Neuronal stem cell (in vitro differentiated cells): Measurements from ENCODE around the gene C6orf47.

Source experiments
- DNase-seq: peaks from one replicate; pipeline ENCODE4 v3.0.0-alpha.2; 2013; ENCODE audit warnings: low spot score
- H2AFZ ChIP-seq: one replicate; pipeline ENCODE4 v1.6.1; 2013; ENCODE audit warnings: mild to moderate bottlenecking, low read length, inconsistent platforms
- H2AK5ac ChIP-seq: 2 replicates; pipeline ENCODE4 v1.6.1; 2013; ENCODE audit warnings: low read depth, mild to moderate bottlenecking, inconsistent platforms, low read length, moderate library complexity, mixed read lengths
- H2BK120ac ChIP-seq: 2 replicates; pipeline ENCODE4 v1.6.1; 2013; ENCODE audit warnings: low read depth, mild to moderate bottlenecking, inconsistent platforms, low read length, moderate library complexity, mixed read lengths
- H2BK12ac ChIP-seq: one replicate; pipeline ENCODE4 v1.6.1; 2013; ENCODE audit warnings: low read length, inconsistent platforms
- H2BK15ac ChIP-seq: 2 replicates; pipeline ENCODE4 v1.6.1; 2013; ENCODE audit warnings: mild to moderate bottlenecking, low read length, inconsistent platforms, mixed read lengths
- H2BK5ac ChIP-seq: one replicate; pipeline ENCODE4 v1.6.1; 2013; ENCODE audit warnings: inconsistent platforms, mild to moderate bottlenecking, low read length, moderate library complexity
- H3K14ac ChIP-seq: one replicate; pipeline ENCODE4 v1.6.1; 2013; ENCODE audit warnings: low read length, inconsistent platforms
- H3K18ac ChIP-seq: 2 replicates; pipeline ENCODE4 v1.6.1; 2013; ENCODE audit warnings: low read length, inconsistent platforms
- H3K23ac ChIP-seq: 2 replicates; pipeline ENCODE4 v1.6.1; 2013; ENCODE audit warnings: low read depth, mild to moderate bottlenecking, mixed read lengths, low read length, inconsistent platforms; ENCODE audit not compliant: poor library complexity
- H3K27ac ChIP-seq: replicated peaks from 3 replicates; pipeline ENCODE4 v1.5.1; 2013; ENCODE audit warnings: low read length, inconsistent platforms
- H3K27me3 ChIP-seq, 3 experiments: 2 replicates each; pipeline ENCODE4 v1.6.1; 2013; ENCODE audit warnings: low read length in 3 of 3, mild to moderate bottlenecking in 2 of 3, inconsistent platforms in 1 of 3, low read depth in 1 of 3, mixed read lengths in 1 of 3, moderate library complexity in 1 of 3; ENCODE audit not compliant: control insufficient read depth in 3 of 3, insufficient read depth in 3 of 3
- H3K36me3 ChIP-seq, 2 donors: replicated peaks in 1 of 2; 2 replicates each; pipeline ENCODE4 v1.6.1; 2013; ENCODE audit warnings: low read length in 2 of 2; ENCODE audit not compliant: control insufficient read depth in 2 of 2, insufficient read depth in 2 of 2
- H3K4ac ChIP-seq: 2 replicates; pipeline ENCODE4 v1.6.1; 2013; ENCODE audit warnings: inconsistent platforms, mild to moderate bottlenecking, low read length, moderate library complexity
- H3K4me1 ChIP-seq, 2 donors: 1 replicate in 1 of 2; 2 replicates in 1 of 2; pipeline ENCODE4 v1.6.1; 2013; ENCODE audit warnings: low read length in 2 of 2, low read depth in 1 of 2; ENCODE audit not compliant: control insufficient read depth in 2 of 2, insufficient read depth in 1 of 2
- H3K4me2 ChIP-seq: one replicate; pipeline ENCODE4 v1.6.1; 2013; ENCODE audit warnings: mild to moderate bottlenecking, low read length, inconsistent platforms; ENCODE audit not compliant: insufficient read depth, poor library complexity, severe bottlenecking
- H3K4me3 ChIP-seq, 2 donors: 2 replicates each; pipeline ENCODE4 v1.5.1; 2013; ENCODE audit warnings: low read length in 2 of 2, mild to moderate bottlenecking in 2 of 2, inconsistent platforms in 1 of 2, moderate library complexity in 1 of 2
- H3K79me1 ChIP-seq: one replicate; pipeline ENCODE4 v1.6.1; 2013; ENCODE audit warnings: low read depth, mild to moderate bottlenecking, inconsistent platforms, low read length, moderate library complexity
- H3K9ac ChIP-seq: one replicate; pipeline ENCODE4 v1.6.1; 2013; ENCODE audit warnings: mild to moderate bottlenecking, low read depth, low read length, inconsistent platforms; ENCODE audit not compliant: poor library complexity
- H3K9me3 ChIP-seq, 2 donors: replicated peaks in 1 of 2; 2 replicates each; pipeline versions ENCODE3 to v1.6.1; 2013; ENCODE audit warnings: low read length in 2 of 2, mild to moderate bottlenecking in 2 of 2, inconsistent platforms in 1 of 2, low read depth in 1 of 2, mixed read lengths in 1 of 2, moderate library complexity in 1 of 2; ENCODE audit not compliant: control insufficient read depth in 2 of 2, insufficient read depth in 1 of 2
- H4K8ac ChIP-seq: one replicate; pipeline ENCODE4 v1.6.1; 2013; ENCODE audit warnings: low read depth, mild to moderate bottlenecking, inconsistent platforms, low read length, moderate library complexity
- H4K91ac ChIP-seq: one replicate; pipeline ENCODE4 v1.6.1; 2013; ENCODE audit warnings: low read length, low read depth, mild to moderate bottlenecking, inconsistent platforms; ENCODE audit not compliant: poor library complexity
- WGBS, 2 donors: extraction: QIAGEN DNeasy Blood & Tissue Kit; methylation state at CpG; one replicate each; pipeline ENCODE4 v1.1.7; 2013; ENCODE audit warnings: missing lambda C conversion rate in 2 of 2, mixed read lengths in 1 of 2; ENCODE audit not compliant: insufficient read length in 2 of 2, insufficient replicate concordance in 1 of 2; ENCODE audit errors: extremely low coverage in 2 of 2; 5-methylcytosine and 5-hydroxymethylcytosine counted together

C6orf47 gene

DNA sequence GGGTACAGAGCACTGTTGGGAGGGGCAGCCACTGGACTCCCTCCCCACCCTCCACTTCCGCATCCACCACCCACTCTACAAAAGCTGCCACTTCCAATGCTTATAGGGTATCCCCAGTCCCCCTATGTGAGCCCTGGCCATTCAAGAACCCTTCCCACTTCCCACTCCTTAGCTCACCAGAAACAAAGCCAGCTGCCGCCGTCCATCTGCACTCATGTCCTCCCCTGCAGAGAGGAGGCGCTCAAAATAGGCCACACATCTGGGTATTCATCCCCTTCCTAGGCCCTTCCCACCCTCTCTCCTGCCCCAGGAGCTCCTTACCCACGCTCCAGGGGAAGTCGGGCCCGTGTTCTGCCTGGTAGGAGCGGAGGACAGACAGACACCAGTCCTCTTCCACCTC is 26.7 kb upstream of the C6orf47 start:
- no peak overlapping the region for H3K4me2 ChIP-seq
- H3K9ac ChIP-seq, result no peak overlapping the region
- H2BK5ac ChIP-seq, result no peak overlapping the region
- H3K27ac ChIP-seq, result no peak overlapping the region
- no peak overlapping the region for H2BK120ac ChIP-seq
- H3K27me3 ChIP-seq, result no peaks in the 10 kb centered on the region
- no peak overlapping the region for H3K14ac ChIP-seq
- no peak overlapping the region for H4K8ac ChIP-seq
- no peak overlapping the region for H3K4ac ChIP-seq
- H3K4me3 ChIP-seq, result no peak overlapping the region
- no peaks in the 10 kb centered on the region for H3K79me1 ChIP-seq
- no peak overlapping the region for H3K23ac ChIP-seq
- no peak overlapping the region for H2BK12ac ChIP-seq
- H3K36me3 ChIP-seq, result peaks cover 38 to 89% of the 10 kb centered on the region in 2 donors
- H4K91ac ChIP-seq, result no peak overlapping the region
- H3K4me1 ChIP-seq, result peaks cover 3 to 6% of the 10 kb centered on the region in 2 donors
- no peak for DNase-seq
- H2BK15ac ChIP-seq, result no peak overlapping the region
- no peaks in the 10 kb centered on the region for H3K9me3 ChIP-seq
- WGBS, 2 donors, result no CpG with 5 or more reads among the region's 8 CpGs
- H3K18ac ChIP-seq, result no peak overlapping the region
- H2AK5ac ChIP-seq, result no peak overlapping the region
- no peak overlapping the region for H2AFZ ChIP-seq

DNA sequence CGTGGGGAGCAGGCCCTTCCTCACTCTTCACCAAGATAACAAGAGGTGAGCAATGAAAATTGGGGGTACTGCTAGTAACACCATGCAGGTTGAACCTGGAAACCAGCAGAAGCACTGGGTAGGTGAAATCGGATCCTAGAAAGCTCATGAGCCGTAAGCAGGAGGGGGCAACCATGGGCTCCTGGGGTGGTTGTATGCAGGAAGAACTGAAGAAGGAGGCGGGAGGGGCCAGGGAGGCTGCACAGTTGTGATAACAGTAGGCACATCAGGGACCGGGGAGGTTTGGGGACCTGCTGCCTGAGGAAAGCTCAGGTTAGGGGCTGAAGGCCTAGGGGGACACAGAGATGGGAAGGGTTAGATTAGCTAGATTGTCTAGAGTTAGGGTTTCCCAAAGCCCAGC is 25.9 kb upstream of the C6orf47 start:
- H3K27me3 ChIP-seq, result peaks cover 0 to 7% (median 5%) of the 10 kb centered on the region in 3 experiments
- H2BK120ac ChIP-seq, result no peak overlapping the region
- no peak overlapping the region for H3K18ac ChIP-seq
- no peak overlapping the region for H2AFZ ChIP-seq
- H3K14ac ChIP-seq, result no peak overlapping the region
- H3K36me3 ChIP-seq, result peaks cover 35 to 85% of the 10 kb centered on the region in 2 donors
- no peak overlapping the region for H2BK12ac ChIP-seq
- H3K27ac ChIP-seq, result no peak overlapping the region
- H2AK5ac ChIP-seq, result no peak overlapping the region
- H3K9ac ChIP-seq, result no peak overlapping the region
- H4K91ac ChIP-seq, result no peak overlapping the region
- no CpG with 5 or more reads among the region's 5 CpGs for WGBS, 2 donors
- H3K4me3 ChIP-seq, result no peak overlapping the region
- H4K8ac ChIP-seq, result no peak overlapping the region
- no peak overlapping the region for H2BK15ac ChIP-seq
- no peak overlapping the region for H3K4ac ChIP-seq
- no peak for DNase-seq
- no peaks in the 10 kb centered on the region for H3K79me1 ChIP-seq
- peaks cover 3 to 8% of the 10 kb centered on the region in 2 donors for H3K4me1 ChIP-seq
- H2BK5ac ChIP-seq, result no peak overlapping the region
- no peak overlapping the region for H3K23ac ChIP-seq
- H3K4me2 ChIP-seq, result no peak overlapping the region
- H3K9me3 ChIP-seq, result no peaks in the 10 kb centered on the region

DNA sequence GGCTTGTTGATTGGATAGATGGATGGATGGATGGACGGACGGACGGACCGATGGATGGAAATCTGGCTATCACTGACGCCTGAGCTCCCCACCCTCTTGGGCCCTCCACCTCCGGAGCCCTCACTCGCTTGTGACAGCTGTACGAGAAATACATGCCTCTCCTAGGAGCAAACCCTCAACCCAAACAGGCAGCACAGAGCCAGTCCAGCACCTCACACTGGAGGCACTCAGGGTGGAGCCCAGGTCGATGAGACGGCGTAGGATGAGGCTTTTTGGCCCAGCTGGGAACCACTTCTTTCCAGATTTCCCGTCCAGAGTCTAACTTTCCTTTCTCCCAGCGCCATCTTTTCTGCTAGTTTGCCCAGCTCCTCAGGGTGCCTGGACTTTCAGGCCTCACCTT is 23.0 kb upstream of the C6orf47 start:
- Histone ChIP-seq H3K36me3 (peaks cover 16 to 57% of the 10 kb centered on the region in 2 donors), H2AK5ac (peak overlapping the region; percentile 65), H2BK120ac (no peak overlapping the region), H3K9ac (peak overlapping the region; percentile 22), H3K14ac (no peak overlapping the region), H3K4ac (no peak overlapping the region), H4K91ac (no peak overlapping the region), H3K27me3 (peaks cover 0 to 16% (median 7%) of the 10 kb centered on the region in 3 experiments), H3K23ac (peak overlapping the region; percentile 61), H4K8ac (no peak overlapping the region), H3K4me3 (no peak overlapping the region), H3K4me2 (peak overlapping the region; percentile 82), H2BK5ac (no peak overlapping the region), H2BK15ac (no peak overlapping the region), H2AFZ (no peak overlapping the region), H3K79me1 (no peaks in the 10 kb centered on the region), H3K4me1 (peaks cover 4 to 9% of the 10 kb centered on the region in 2 donors), H3K27ac (no peak overlapping the region), H2BK12ac (no peak overlapping the region), H3K18ac (peak overlapping the region; percentile 18), H3K9me3 (no peaks in the 10 kb centered on the region)
- no CpG with 5 or more reads among the region's 13 CpGs for WGBS, 2 donors
- no peak for DNase-seq

DNA sequence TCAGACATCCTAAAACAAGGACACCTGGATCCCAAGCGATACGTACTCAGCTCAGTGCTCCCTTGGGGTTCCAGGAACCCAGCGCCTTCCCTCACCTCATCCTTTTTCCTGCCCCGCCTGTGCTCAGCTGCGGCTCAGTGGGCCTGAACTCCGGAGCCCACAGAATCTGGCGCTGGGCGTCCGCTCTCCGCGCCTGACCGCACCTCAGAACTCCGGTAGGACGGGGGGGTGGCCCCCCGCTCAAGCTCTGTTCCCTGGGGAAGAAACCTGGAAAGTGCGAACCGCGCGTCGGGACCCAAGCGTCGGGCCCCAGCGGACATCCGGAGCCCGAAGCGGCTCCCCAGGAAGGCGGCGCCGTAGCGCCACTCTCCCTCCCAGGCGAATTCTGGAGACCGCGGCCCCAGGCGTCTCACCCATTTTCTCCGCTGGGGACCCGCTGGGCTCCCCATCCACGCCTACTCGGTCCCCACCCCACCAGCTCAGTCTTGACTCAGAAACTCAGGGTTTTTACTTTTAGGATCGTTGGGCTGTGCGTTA is 20.6 kb upstream of the C6orf47 start:
- Histone ChIP-seq H2BK15ac (peak overlapping the region; percentile 15), H2AFZ (no peak overlapping the region), H4K91ac (no peak overlapping the region), H3K9ac (peak overlapping the region; percentile 91), H3K9me3 (no peaks in the 10 kb centered on the region), H2BK12ac (no peak overlapping the region), H3K4me2 (peak overlapping the region; percentile 87), H3K23ac (no peak overlapping the region), H4K8ac (no peak overlapping the region), H3K4me1 (peaks cover 4 to 9% of the 10 kb centered on the region in 2 donors), H2AK5ac (peak overlapping the region; percentile 47), H3K4ac (no peak overlapping the region), H2BK5ac (peak overlapping the region; percentile 63), H3K27ac (no peak overlapping the region), H3K27me3 (peaks cover 0 to 16% (median 7%) of the 10 kb centered on the region in 3 experiments), H3K18ac (peak overlapping the region; percentile 88), H3K4me3 (peak overlapping the region in 1 of 2 donors; percentile 73), H2BK120ac (no peak overlapping the region), H3K14ac (peak overlapping the region; percentile 44), H3K36me3 (peaks cover 0 to 33% of the 10 kb centered on the region in 2 donors), H3K79me1 (no peaks in the 10 kb centered on the region)
- WGBS, 2 donors, result no CpG with 5 or more reads among the region's 40 CpGs
- DNase-seq, result no peak
